GM23338 (cell line): ENCODE measurements around the gene KLK12. TPM values are rescaled to one million over a fixed set of nuclear protein-coding genes. Genes with fewer than 3 reads are reported as not detected.
"Not testable (repeated sequence)": the region's sequence is repeated elsewhere in the genome, so short reads cannot be mapped to it uniquely, and the experiment has no call there.

Experiments used
- ATAC-seq: fragments of 200-7000 bp; cut with Tn5 transposase; 3 replicates; pipeline ENCODE4 v1.9.1; 2020
- DNase-seq: peaks from one replicate; pipeline ENCODE4 v3.0.0-alpha.2; 2015; ENCODE audit warnings: low spot score
- H2AFZ ChIP-seq: fragments of 200-600 bp; sonication (generic); 2 replicates; pipeline ENCODE4 v1.8.0; 2016; ENCODE audit warnings: antibody characterized with exemption, mild to moderate bottlenecking, moderate library complexity
- H3F3A ChIP-seq: fragments of 200-600 bp; sonication (generic); replicated peaks from 2 replicates; pipeline ENCODE4 v1.8.0; 2017; ENCODE audit warnings: antibody characterized with exemption, mixed run types, low read depth
- H3K27ac ChIP-seq: fragments of 200-600 bp; sonication (generic); 2 replicates; pipeline ENCODE4 v1.6.1; 2016; ENCODE audit warnings: low read depth
- H3K27me3 ChIP-seq: fragments of 200-600 bp; sonication (generic); 2 replicates; pipeline ENCODE4 v1.8.0; 2016; ENCODE audit warnings: mild to moderate bottlenecking, mixed run types, moderate library complexity; ENCODE audit not compliant: insufficient read depth
- H3K36me3 ChIP-seq: fragments of 200-600 bp; sonication (generic); 2 replicates; pipeline ENCODE4 v1.8.0; 2016; ENCODE audit warnings: mild to moderate bottlenecking; ENCODE audit not compliant: insufficient read depth
- H3K4me1 ChIP-seq: fragments of 200-600 bp; sonication (generic); 2 replicates; pipeline ENCODE4 v1.8.0; 2016; ENCODE audit warnings: mild to moderate bottlenecking, moderate library complexity; ENCODE audit not compliant: insufficient read depth
- H3K4me2 ChIP-seq: fragments of 200-600 bp; sonication (generic); 2 replicates; pipeline ENCODE4 v1.7.1; 2017; ENCODE audit warnings: mixed run types
- H3K4me3 ChIP-seq: fragments of 200-600 bp; sonication (generic); 2 replicates; pipeline ENCODE4 v1.6.1; 2016; ENCODE audit warnings: mixed run types
- H3K79me2 ChIP-seq: fragments of 200-600 bp; sonication (generic); replicated peaks from 2 replicates; pipeline ENCODE4 v1.8.0; 2017; ENCODE audit warnings: mild to moderate bottlenecking; ENCODE audit not compliant: insufficient read depth
- H3K9me2 ChIP-seq: fragments of 200-600 bp; sonication (generic); 2 replicates; pipeline ENCODE4 v1.8.0; 2017; ENCODE audit not compliant: insufficient read depth
- H4K20me1 ChIP-seq: fragments of 200-600 bp; sonication (generic); replicated peaks from 2 replicates; pipeline ENCODE4 v1.8.0; 2017; ENCODE audit warnings: mild to moderate bottlenecking; ENCODE audit not compliant: insufficient read depth
- H3K27ac Mint-ChIP-seq: 2 replicates; pipeline ENCODE4 v1.8.0; 2020; ENCODE audit warnings: inconsistent platforms, mild to moderate bottlenecking, moderate library complexity, mixed read lengths
- H3K27me3 Mint-ChIP-seq: 3 replicates; pipeline ENCODE4 v1.8.0; 2022; ENCODE audit warnings: low read depth, mild to moderate bottlenecking, moderate library complexity, mixed read lengths, inconsistent platforms; ENCODE audit not compliant: insufficient read depth, poor library complexity
- H3K36me3 Mint-ChIP-seq: 3 replicates; pipeline ENCODE4 v1.8.0; 2021; ENCODE audit warnings: low read depth, mild to moderate bottlenecking, inconsistent platforms, moderate library complexity, mixed read lengths
- H3K4me1 Mint-ChIP-seq: 3 replicates; pipeline ENCODE4 v1.8.0; 2020; ENCODE audit warnings: mild to moderate bottlenecking, inconsistent platforms, mixed read lengths
- H3K4me3 Mint-ChIP-seq: 3 replicates; pipeline ENCODE4 v1.8.0; 2021; ENCODE audit warnings: moderate library complexity, mild to moderate bottlenecking, inconsistent platforms, mixed read lengths
- H3K9me3 Mint-ChIP-seq: 3 replicates; pipeline ENCODE4 v1.8.0; 2020; ENCODE audit warnings: moderate library complexity, mild to moderate bottlenecking, inconsistent platforms, mixed read lengths
- CTCF ChIP-seq, 2 experiments: fragments of 200-600 bp in 1 of 2; sonication (generic) in 1 of 2; conservative IDR thresholded peaks; 2 replicates each; pipeline versions ENCODE4 v1.5.1 to v1.6.1; 2016 to 2017; ENCODE audit warnings: antibody characterized with exemption in 2 of 2, low read depth in 2 of 2, mild to moderate bottlenecking in 2 of 2, moderate library complexity in 1 of 2
- EZH2 ChIP-seq: fragments of 200-600 bp; sonication (generic); IDR thresholded peaks from one replicate; pipeline ENCODE4 v1.8.0; 2017; ENCODE audit warnings: antibody characterized with exemption, mild to moderate bottlenecking, low read depth; ENCODE audit not compliant: unreplicated experiment
- JUNB ChIP-seq: IDR thresholded peaks from one replicate; pipeline ENCODE4 v1.6.1; 2016; ENCODE audit warnings: antibody characterized with exemption; ENCODE audit not compliant: unreplicated experiment
- NANOG ChIP-seq: IDR thresholded peaks from 2 replicates; pipeline ENCODE4 v1.6.1; 2016; ENCODE audit warnings: antibody characterized with exemption, borderline replicate concordance
- ZNF114 ChIP-seq: fragments of 250-450 bp; sonication (Bioruptor Pico); IDR thresholded peaks from 2 replicates; pipeline ENCODE4 v1.5.0; 2020; ENCODE audit warnings: mild to moderate bottlenecking, moderate library complexity
- ZNF331 ChIP-seq: fragments of 250-450 bp; sonication (Bioruptor Pico); IDR thresholded peaks from 2 replicates; pipeline ENCODE4 v1.5.0; 2020; ENCODE audit warnings: low read depth, mild to moderate bottlenecking, moderate library complexity
- ZNF462 ChIP-seq: fragments of 250-450 bp; sonication (Bioruptor Pico); IDR thresholded peaks from 2 replicates; pipeline ENCODE4 v1.5.0; 2020; ENCODE audit warnings: mild to moderate bottlenecking, moderate library complexity
- polyA plus RNA-seq: library from polyadenylated mRNA; unstranded; fragments of >200 nt; fragmentation: Nextera tagmentation; extraction: Ambion mirVana; gene quantifications from 2 replicates; pipeline ENCODE4 v1.2.1, GENCODE V29; 2016
- total RNA-seq: library from RNA; depleted of rRNA; stranded (reverse); fragments of >200 nt; shearing (Covaris generic); gene quantifications from 2 replicates; pipeline ENCODE4 v1.2.3, GENCODE V29; 2014

The KLK12 gene
- total and polyA plus RNA-seq, 2 experiments from 2014 or later, result not detected

GRCh38 chr19:50992666-50993035 lies 42.2 kb downstream of the KLK12 start:
- TF ChIP-seq JUNB (no peak), ZNF114 (CRISPR knock-in tag) (no peak), EZH2 (no peak), CTCF (conservative IDR thresholded peaks at IDR 0.05; ENCODE audit: low read depth in 2 of 2) (no peak), ZNF462 (CRISPR knock-in tag) (no peak), NANOG (no peak), ZNF331 (CRISPR knock-in tag) (no peak)
- peaks cover 13% of the 10 kb centered on the region for H3K27me3 Mint-ChIP-seq
- H3K27ac Mint-ChIP-seq, result no peak overlapping the region
- Histone ChIP-seq H2AFZ (no peak overlapping the region), H3K27ac (no peak overlapping the region), H3K36me3 (no peaks in the 10 kb centered on the region), H3K4me2 (no peak overlapping the region), H4K20me1 (no peaks in the 10 kb centered on the region), H3K4me1 (no peaks in the 10 kb centered on the region), H3F3A (no peaks in the 10 kb centered on the region), H3K79me2 (no peaks in the 10 kb centered on the region), H3K4me3 (no peak overlapping the region), H3K9me2 (no peaks in the 10 kb centered on the region), H3K27me3 (no peaks in the 10 kb centered on the region)
- DNase-seq (no peak), ATAC-seq (no peak)
- H3K4me1 Mint-ChIP-seq, result no peaks in the 10 kb centered on the region
- no peaks in the 10 kb centered on the region for H3K36me3 Mint-ChIP-seq
- no peak overlapping the region for H3K4me3 Mint-ChIP-seq
- H3K9me3 Mint-ChIP-seq, result peaks cover 7% of the 10 kb centered on the region; the same call in 2 of the 3 replicates

GRCh38 chr19:50984416-50984815 lies 50.4 kb downstream of the KLK12 start:
- not testable (repeated sequence) for H3K36me3 Mint-ChIP-seq, ATAC-seq, H3K79me2 ChIP-seq, H3F3A ChIP-seq, H3K36me3 ChIP-seq, H3K27ac Mint-ChIP-seq, H3K4me1 ChIP-seq, H3K27me3 Mint-ChIP-seq, H3K27ac ChIP-seq, H3K4me1 Mint-ChIP-seq, H3K9me2 ChIP-seq, H4K20me1 ChIP-seq, H3K9me3 Mint-ChIP-seq, DNase-seq
- Histone ChIP-seq H2AFZ (peak overlapping the region; percentile 93), H3K4me2 (peak overlapping the region; percentile 84), H3K4me3 (peak overlapping the region; percentile 64), H3K27me3 (peaks cover 22% of the 10 kb centered on the region)
- H3K4me3 Mint-ChIP-seq, result peak overlapping the region; percentile 50; the same call in 2 of the 3 replicates
